K562 (cell line): Measurements from ENCODE around the gene SIKE1. TPM values are rescaled to one million over a fixed set of nuclear protein-coding genes. Genes with fewer than 3 reads are reported as not detected.

Experiments
- ATAC-seq: fragments of 200-7000 bp; cut with Tn5 transposase; 3 replicates; pipeline ENCODE4 v1.9.1; 2020; ENCODE audit warnings: moderate library complexity
- Bru-seq: library from RNA; stranded (reverse); fragments of 400-500 nt; gene quantifications from one replicate; lab custom pipeline; 2021; lab: Mats Ljungman, UMichigan
- BruChase-seq, 2 experiments: library from RNA; stranded (reverse); fragments of 400-500 nt; gene quantifications; one replicate each; lab custom pipeline; 2021; lab: Mats Ljungman, UMichigan
- BruUV-seq: library from RNA; stranded (reverse); fragments of 400-500 nt; replicated peaks from 2 replicates; lab custom pipeline; 2021; lab: Mats Ljungman, UMichigan
- CTCF ChIA-PET: fragments of 300-600 bp; formaldehyde crosslinking; extraction: SDS; loops from one replicate; lab custom pipeline; 2021; ENCODE audit warnings: low intra/inter-chr PET ratio; lab: Yijun Ruan, JAX
- POLR2A ChIA-PET: fragments of 300-600, 350-650 bp; sonication (Branson Sonifier 250); formaldehyde crosslinking; extraction: SDS; loops from one replicate; lab custom pipeline; 2021; ENCODE audit warnings: antibody characterized with exemption, inconsistent platforms; lab: Yijun Ruan, JAX
- DNase-seq, 4 experiments: peaks; one replicate each; pipeline versions ENCODE4 v3.0.0 to v3.0.0-alpha.2; 2011 to 2018; ENCODE audit warnings: low spot score in 3 of 4, mixed read lengths in 3 of 4; ENCODE audit errors: extremely low read depth in 1 of 4
- FAIRE-seq: peaks from 2 replicates; lab custom pipeline; 2011; peaks lifted over from hg19 to GRCh38; lab: Jason Lieb, UNC
- H2AFZ ChIP-seq: 2 replicates; pipeline ENCODE4 v1.6.0; 2011; ENCODE audit warnings: low read depth, low read length, control low read depth, inconsistent platforms
- H3K27ac ChIP-seq: fragments of 200-600 bp; 3 replicates; pipeline ENCODE4 v1.8.0; 2011; ENCODE audit warnings: low read depth, mild to moderate bottlenecking, control low read depth, inconsistent platforms, low read length, moderate library complexity, mixed read lengths; ENCODE audit errors: extremely low read depth
- H3K27me3 ChIP-seq, 2 experiments: fragments of 300-600 bp in 1 of 2; 2 replicates in 1 of 2; 3 replicates in 1 of 2; pipeline versions ENCODE4 v1.6.0 to v1.8.0; 2011; ENCODE audit warnings: inconsistent platforms in 2 of 2, low read length in 2 of 2, mild to moderate bottlenecking in 1 of 2, mixed read lengths in 1 of 2, moderate library complexity in 1 of 2; ENCODE audit not compliant: control insufficient read depth in 2 of 2, insufficient read depth in 2 of 2
- H3K36me3 ChIP-seq: fragments of 300-600 bp; 3 replicates; pipeline ENCODE4 v1.8.0; 2011; ENCODE audit warnings: mild to moderate bottlenecking, low read length, inconsistent platforms; ENCODE audit not compliant: control insufficient read depth, insufficient read depth
- H3K4me1 ChIP-seq, 2 experiments: fragments of 200-600 bp in 1 of 2; replicated peaks in 1 of 2; 2 replicates in 1 of 2; 3 replicates in 1 of 2; pipeline versions ENCODE4 v1.5.1 to v1.8.0; 2011; ENCODE audit warnings: inconsistent platforms in 2 of 2, low read length in 2 of 2, mild to moderate bottlenecking in 1 of 2, mixed read lengths in 1 of 2, moderate library complexity in 1 of 2; ENCODE audit not compliant: control insufficient read depth in 2 of 2, insufficient read depth in 2 of 2
- H3K4me2 ChIP-seq: 2 replicates; pipeline ENCODE4 v1.6.1; 2011; ENCODE audit warnings: low read length, control low read depth, inconsistent platforms, mixed read lengths; ENCODE audit not compliant: insufficient read depth
- H3K4me3 ChIP-seq: fragments of 200-600 bp; sonication (generic), shearing (Covaris generic); 2 replicates; pipeline ENCODE4 v1.5.1; 2016; ENCODE audit warnings: control low read depth, inconsistent platforms
- H3K79me2 ChIP-seq: fragments of 200-600 bp; 3 replicates; pipeline ENCODE4 v1.8.0; 2011; ENCODE audit warnings: low read length, inconsistent platforms; ENCODE audit not compliant: control insufficient read depth, insufficient read depth
- H3K9ac ChIP-seq, 2 experiments: 2 replicates each; pipeline versions ENCODE4 v1.6.0 to v1.6.1; 2011; ENCODE audit warnings: low read depth in 2 of 2, low read length in 2 of 2, control low read depth in 1 of 2, inconsistent platforms in 1 of 2, mild to moderate bottlenecking in 1 of 2, mixed read lengths in 1 of 2; ENCODE audit not compliant: insufficient read depth in 1 of 2
- H3K9me1 ChIP-seq: one replicate; pipeline ENCODE4 v1.6.0; 2011; ENCODE audit warnings: inconsistent platforms, mild to moderate bottlenecking, low read length, moderate library complexity; ENCODE audit not compliant: control insufficient read depth, insufficient read depth
- H3K9me3 ChIP-seq: replicated peaks from 2 replicates; pipeline ENCODE4 v1.5.1; 2011; ENCODE audit warnings: low read depth, low read length, inconsistent platforms; ENCODE audit not compliant: control insufficient read depth, insufficient read depth
- H4K20me1 ChIP-seq: replicated peaks from 2 replicates; pipeline ENCODE4 v1.6.1; 2011; ENCODE audit warnings: low read length, inconsistent platforms, mixed read lengths; ENCODE audit not compliant: control insufficient read depth, insufficient read depth
- ARNT ChIP-seq, 2 experiments: fragments of 450-650 bp; IDR thresholded peaks; 2 replicates each; pipeline ENCODE4 v1.6.1; 2016; ENCODE audit warnings: mild to moderate bottlenecking in 1 of 2
- ATF6 ChIP-seq: sonication (generic); formaldehyde crosslinking; IDR thresholded peaks from 2 replicates; pipeline ENCODE4 v1.4.0; 2020; ENCODE audit warnings: mild to moderate bottlenecking, missing genetic modification reagents
- HMGXB4 ChIP-seq: sonication (generic); formaldehyde crosslinking; IDR thresholded peaks from 2 replicates; pipeline ENCODE4 v1.8.1; 2023; ENCODE audit warnings: mild to moderate bottlenecking, missing genetic modification reagents
- LCOR ChIP-seq: sonication (generic); formaldehyde crosslinking; IDR thresholded peaks from 2 replicates; pipeline ENCODE4 v1.8.0; 2022; ENCODE audit warnings: mild to moderate bottlenecking, missing genetic modification reagents
- MCM2 ChIP-seq: fragments of 450-650 bp; IDR thresholded peaks from 2 replicates; pipeline ENCODE4 v1.6.1; 2017; ENCODE audit warnings: low read depth, mild to moderate bottlenecking
- ZNF121 ChIP-seq: sonication (generic); formaldehyde crosslinking; conservative IDR thresholded peaks from 2 replicates; pipeline ENCODE4 v1.8.0; 2022; ENCODE audit warnings: missing genetic modification reagents
- ZNF217 ChIP-seq: sonication (generic); formaldehyde crosslinking; IDR thresholded peaks from 2 replicates; pipeline ENCODE4 v1.8.0; 2022; ENCODE audit warnings: mild to moderate bottlenecking, missing genetic modification reagents
- ZNF408 ChIP-seq: fragments of 250-450 bp; sonication (Bioruptor Pico); IDR thresholded peaks from 2 replicates; pipeline ENCODE4 v1.4.0; 2020; ENCODE audit warnings: low read depth, mild to moderate bottlenecking, moderate library complexity
- ZNF551 ChIP-seq: fragments of 250-450 bp; sonication (Bioruptor Pico); IDR thresholded peaks from 2 replicates; pipeline ENCODE4 v1.5.0; 2021; ENCODE audit warnings: mild to moderate bottlenecking, moderate library complexity
- ZNF764 ChIP-seq: fragments of 250-450 bp; sonication (Bioruptor Pico); IDR thresholded peaks from 2 replicates; pipeline ENCODE4 v1.4.0; 2020; ENCODE audit warnings: low read depth, mild to moderate bottlenecking, moderate library complexity
- WGBS: fragments of 100-300 bp; shearing (Covaris generic); methylation state at CpG from one replicate; pipeline ENCODE4 v1.1.6; 2016; ENCODE audit warnings: low coverage, mixed read lengths; ENCODE audit not compliant: insufficient coverage; ENCODE audit errors: missing lambda C conversion rate; 5-methylcytosine and 5-hydroxymethylcytosine counted together
- in situ Hi-C: fragments of 300-500 bp; cut with MboI; formaldehyde crosslinking; loops from 4 replicates; pipeline ENCODE4 v1.15.0; 2018; ENCODE audit warnings: inconsistent platforms, mixed read lengths
- intact Hi-C: fragments of 100-400 bp; cut with micrococcal nuclease; formaldehyde crosslinking; loops from 2 replicates; pipeline ENCODE4 v1.14.2; 2022
- long read RNA-seq, 3 experiments: library from polyadenylated mRNA in 2 of 3; library from RNA in 1 of 3; unstranded in 2 of 3; stranded (forward) in 1 of 3; transcript quantifications; one replicate each; pipeline ENCODE4 v2.0.0, GENCODE V29; 2019 to 2022
- polyA minus RNA-seq, 3 experiments: library from RNA; depleted of rRNA, polyadenylated mRNA; stranded (reverse); fragments of >200 nt; gene quantifications; 2 replicates each; pipeline ENCODE4 v1.2.3, GENCODE V29; 2011
- polyA plus RNA-seq, 8 experiments: library from polyadenylated mRNA; depleted of rRNA in 4 of 8; stranded (reverse) in 5 of 8; unstranded in 3 of 8; fragments of >200 nt; fragmentation: Nextera tagmentation in 2 of 8; fragmentation: Illumina TruSeq in 1 of 8; extraction: Ambion mirVana in 2 of 8; extraction: Trizol in 1 of 8; gene quantifications; 2 replicates each; pipeline versions ENCODE4 v1.2.1 to v1.2.3, GENCODE V29; 2011 to 2014; ENCODE audit warnings: inconsistent platforms in 1 of 8, missing spikeins in 1 of 8
- total RNA-seq, 7 experiments: library from RNA; depleted of rRNA in 6 of 7; stranded (reverse); fragments of >200 nt in 6 of 7; fragmentation: Illumina TruSeq in 2 of 7; extraction: Trizol in 2 of 7; gene quantifications; 2 replicates each; pipeline versions ENCODE4 v1.2.1 to v1.2.3, GENCODE V29; 2011 to 2021; ENCODE audit warnings: low replicate concordance in 1 of 7

The SIKE1 gene
- total RNA-seq (2011; cell fraction: chromatin; rRNA removed; ENCODE audit: low replicate concordance), result 33.9 and 50.7 TPM in 2 replicates
- 36.4 and 47.5 TPM in 2 replicates for total RNA-seq (2011; cell fraction: nucleolus; rRNA removed)
- total RNA-seq (2011; cell fraction: nucleoplasm; rRNA removed), result 41.2 and 48.9 TPM in 2 replicates
- total RNA-seq (2014; rRNA removed) (144 and 145 TPM in 2 replicates), total RNA-seq (2014; rRNA removed; fragmentation: Illumina TruSeq; extraction: Trizol) (80.2 and 84.5 TPM in 2 replicates), total RNA-seq (2015; rRNA removed; fragmentation: Illumina TruSeq; extraction: Trizol) (63.6 and 67.4 TPM in 2 replicates), total RNA-seq (2021) (76.3 and 80.8 TPM in 2 replicates), polyA plus RNA-seq (2011; rRNA removed) (91.1 and 98.0 TPM in 2 replicates), polyA plus RNA-seq (2014; fragmentation: Illumina TruSeq; extraction: Trizol) (45.9 and 56.3 TPM in 2 replicates), polyA plus RNA-seq (2014; fragmentation: Nextera tagmentation; extraction: Ambion mirVana) (10 to 100 TPM; 21.8 to 31.4 TPM), polyA plus RNA-seq (2014; rRNA removed) (103 TPM in 2 replicates), polyA minus RNA-seq (2011; rRNA and poly(A)+ RNA removed) (112 and 117 TPM in 2 replicates), Bru-seq, nascent RNA (percentile 96 among the genes with signal in this experiment), BruChase-seq, experiment 1, labeled RNA remaining after a 2-hour chase (percentile 94 among the genes with signal in this experiment), BruChase-seq, experiment 2, labeled RNA remaining after a 6-hour chase (percentile 95 among the genes with signal in this experiment)
- polyA plus RNA-seq (2011; cell fraction: cytosol; rRNA removed), result 44.0 and 50.8 TPM in 2 replicates
- 47.8 and 51.2 TPM in 2 replicates for polyA plus RNA-seq (2011; cell fraction: nucleus; rRNA removed)
- polyA plus RNA-seq (2012), result 34.4 and 70.7 TPM in 2 replicates
- 33.7 and 49.5 TPM in 2 replicates for polyA minus RNA-seq (2011; cell fraction: cytosol; rRNA and poly(A)+ RNA removed)
- 52.5 and 60.4 TPM in 2 replicates for polyA minus RNA-seq (2011; cell fraction: nucleus; rRNA and poly(A)+ RNA removed)
- long read RNA-seq, experiment 1, full-length matches to known transcripts, result 68 of 113 reads
- long read RNA-seq, experiment 1, partial matches to known transcripts, result 5 of 113 reads
- long read RNA-seq, experiment 1, other reads (novel, unspliced or antisense), result 40 of 113 reads
- long read RNA-seq, experiment 2, full-length matches to known transcripts, result 23 of 35 reads
- long read RNA-seq, experiment 2, partial matches to known transcripts, result 1 of 35 reads
- long read RNA-seq, experiment 2, other reads (novel, unspliced or antisense), result 11 of 35 reads
- long read RNA-seq, experiment 3, full-length matches to known transcripts, result 57 of 70 reads
- long read RNA-seq, experiment 3, partial matches to known transcripts, result 0 of 70 reads
- long read RNA-seq, experiment 3, other reads (novel, unspliced or antisense), result 13 of 70 reads

GRCh38 chr1:114780344-114781226 lies at the start of gene SIKE1:
TSS of gene SIKE1 (minus strand) at chr1:114780685. CDS start at chr1:114780607, 78 bp downstream.
- FAIRE-seq (peak; percentile 98), DNase-seq (peak; percentile 84 to 99 (median 92)), ATAC-seq (peak; percentile 99)
- Histone ChIP-seq H3K9me1 (no peaks in the 10 kb centered on the region), H3K79me2 (peaks cover 27% of the 10 kb centered on the region), H3K9ac (peak within 1 kb of the TSS; percentile 91 to 99), H2AFZ (peak within 1 kb of the TSS; percentile 93), H3K27ac (peak within 1 kb of the TSS; percentile 82), H3K4me1 (peaks cover 4 to 9% of the 10 kb centered on the region in 2 experiments; a peak in 3 of 5 replicates), H3K9me3 (no peaks in the 10 kb centered on the region), H3K4me2 (peak within 1 kb of the TSS; percentile 94), H3K4me3 (peak within 1 kb of the TSS; percentile 75), H3K36me3 (peaks cover 33% of the 10 kb centered on the region), H4K20me1 (no peaks in the 10 kb centered on the region), H3K27me3 (no peaks in the 10 kb centered on the region)
- intact Hi-C loops (loop anchor here (1.0 kb wide), 1 partner anchor 22 kb away; no protein-coding TSS in a partner anchor), in situ Hi-C loops (no loop called here)
- TSS peak; percentile 89 for BruUV-seq
- ChIA-PET CTCF (no interaction called here), POLR2A (interaction anchor here (0.6 to 1.9 kb wide), 12 partner anchors 8 to 850 kb away, joined by 3 to 16 read pairs (median 4); partner anchors contain the start of genes CSDE1 and NRAS)
- WGBS, result 20% methylated on average over 51 of the region's 53 CpGs
- TF ChIP-seq HMGXB4 (CRISPR knock-in tag) (peak; percentile 56; the same call in 1 of the 2 replicates), MCM2 (no peak), LCOR (CRISPR knock-in tag) (0 out of 2 replicates have a peak, but pooled peaks have one; percentile 28), ZNF408 (CRISPR knock-in tag) (no peak), ZNF551 (CRISPR knock-in tag) (no peak), ARNT (IDR thresholded peaks at IDR 0.05) (peak; percentile 55 to 83; a peak in 2 of 4 replicates), ZNF121 (CRISPR knock-in tag) (no peak), ATF6 (CRISPR knock-in tag) (no peak), ZNF764 (no peak), ZNF217 (CRISPR knock-in tag) (no peak)
